GM23338 (cell line): ENCODE results near the gene CACNA1G. TPM values are rescaled to one million over a fixed set of nuclear protein-coding genes. Genes with fewer than 3 reads are reported as not detected.

Experiments
- ATAC-seq: fragments of 200-7000 bp; cut with Tn5 transposase; 3 replicates; pipeline ENCODE4 v1.9.1; 2020
- DNase-seq: peaks from one replicate; pipeline ENCODE4 v3.0.0-alpha.2; 2015; ENCODE audit warnings: low spot score
- H2AFZ ChIP-seq: fragments of 200-600 bp; sonication (generic); 2 replicates; pipeline ENCODE4 v1.8.0; 2016; ENCODE audit warnings: antibody characterized with exemption, mild to moderate bottlenecking, moderate library complexity
- H3F3A ChIP-seq: fragments of 200-600 bp; sonication (generic); replicated peaks from 2 replicates; pipeline ENCODE4 v1.8.0; 2017; ENCODE audit warnings: antibody characterized with exemption, mixed run types, low read depth
- H3K27ac ChIP-seq: fragments of 200-600 bp; sonication (generic); 2 replicates; pipeline ENCODE4 v1.6.1; 2016; ENCODE audit warnings: low read depth
- H3K27me3 ChIP-seq: fragments of 200-600 bp; sonication (generic); 2 replicates; pipeline ENCODE4 v1.8.0; 2016; ENCODE audit warnings: mild to moderate bottlenecking, mixed run types, moderate library complexity; ENCODE audit not compliant: insufficient read depth
- H3K36me3 ChIP-seq: fragments of 200-600 bp; sonication (generic); 2 replicates; pipeline ENCODE4 v1.8.0; 2016; ENCODE audit warnings: mild to moderate bottlenecking; ENCODE audit not compliant: insufficient read depth
- H3K4me1 ChIP-seq: fragments of 200-600 bp; sonication (generic); 2 replicates; pipeline ENCODE4 v1.8.0; 2016; ENCODE audit warnings: mild to moderate bottlenecking, moderate library complexity; ENCODE audit not compliant: insufficient read depth
- H3K4me2 ChIP-seq: fragments of 200-600 bp; sonication (generic); 2 replicates; pipeline ENCODE4 v1.7.1; 2017; ENCODE audit warnings: mixed run types
- H3K4me3 ChIP-seq: fragments of 200-600 bp; sonication (generic); 2 replicates; pipeline ENCODE4 v1.6.1; 2016; ENCODE audit warnings: mixed run types
- H3K79me2 ChIP-seq: fragments of 200-600 bp; sonication (generic); replicated peaks from 2 replicates; pipeline ENCODE4 v1.8.0; 2017; ENCODE audit warnings: mild to moderate bottlenecking; ENCODE audit not compliant: insufficient read depth
- H3K9me2 ChIP-seq: fragments of 200-600 bp; sonication (generic); 2 replicates; pipeline ENCODE4 v1.8.0; 2017; ENCODE audit not compliant: insufficient read depth
- H4K20me1 ChIP-seq: fragments of 200-600 bp; sonication (generic); replicated peaks from 2 replicates; pipeline ENCODE4 v1.8.0; 2017; ENCODE audit warnings: mild to moderate bottlenecking; ENCODE audit not compliant: insufficient read depth
- H3K27ac Mint-ChIP-seq: 2 replicates; pipeline ENCODE4 v1.8.0; 2020; ENCODE audit warnings: inconsistent platforms, mild to moderate bottlenecking, moderate library complexity, mixed read lengths
- H3K27me3 Mint-ChIP-seq: 3 replicates; pipeline ENCODE4 v1.8.0; 2022; ENCODE audit warnings: low read depth, mild to moderate bottlenecking, moderate library complexity, mixed read lengths, inconsistent platforms; ENCODE audit not compliant: insufficient read depth, poor library complexity
- H3K36me3 Mint-ChIP-seq: 3 replicates; pipeline ENCODE4 v1.8.0; 2021; ENCODE audit warnings: low read depth, mild to moderate bottlenecking, inconsistent platforms, moderate library complexity, mixed read lengths
- H3K4me1 Mint-ChIP-seq: 3 replicates; pipeline ENCODE4 v1.8.0; 2020; ENCODE audit warnings: mild to moderate bottlenecking, inconsistent platforms, mixed read lengths
- H3K4me3 Mint-ChIP-seq: 3 replicates; pipeline ENCODE4 v1.8.0; 2021; ENCODE audit warnings: moderate library complexity, mild to moderate bottlenecking, inconsistent platforms, mixed read lengths
- H3K9me3 Mint-ChIP-seq: 3 replicates; pipeline ENCODE4 v1.8.0; 2020; ENCODE audit warnings: moderate library complexity, mild to moderate bottlenecking, inconsistent platforms, mixed read lengths
- CREB1 ChIP-seq: fragments of 250-450 bp; sonication (Bioruptor Pico); IDR thresholded peaks from 2 replicates; pipeline ENCODE4 v1.5.0; 2020; ENCODE audit warnings: low read depth, mild to moderate bottlenecking, moderate library complexity
- EZH2 ChIP-seq: fragments of 200-600 bp; sonication (generic); IDR thresholded peaks from one replicate; pipeline ENCODE4 v1.8.0; 2017; ENCODE audit warnings: antibody characterized with exemption, mild to moderate bottlenecking, low read depth; ENCODE audit not compliant: unreplicated experiment
- EZH2phosphoT487 ChIP-seq: fragments of 200-600 bp; sonication (generic); IDR thresholded peaks from one replicate; pipeline ENCODE4 v1.8.1; 2018; ENCODE audit warnings: antibody characterized with exemption; ENCODE audit not compliant: unreplicated experiment
- JUNB ChIP-seq: IDR thresholded peaks from one replicate; pipeline ENCODE4 v1.6.1; 2016; ENCODE audit warnings: antibody characterized with exemption; ENCODE audit not compliant: unreplicated experiment
- NANOG ChIP-seq: IDR thresholded peaks from 2 replicates; pipeline ENCODE4 v1.6.1; 2016; ENCODE audit warnings: antibody characterized with exemption, borderline replicate concordance
- POLR2AphosphoS5 ChIP-seq: IDR thresholded peaks from 2 replicates; pipeline ENCODE4 v1.6.1; 2016; ENCODE audit warnings: antibody characterized with exemption, low read depth
- REST ChIP-seq: IDR thresholded peaks from one replicate; pipeline ENCODE4 v1.6.1; 2018; ENCODE audit warnings: antibody characterized with exemption; ENCODE audit not compliant: unreplicated experiment
- STAT1 ChIP-seq: IDR thresholded peaks from one replicate; pipeline ENCODE4 v1.6.1; 2016; ENCODE audit warnings: antibody characterized with exemption; ENCODE audit not compliant: unreplicated experiment
- ZNF114 ChIP-seq: fragments of 250-450 bp; sonication (Bioruptor Pico); IDR thresholded peaks from 2 replicates; pipeline ENCODE4 v1.5.0; 2020; ENCODE audit warnings: mild to moderate bottlenecking, moderate library complexity
- ZNF331 ChIP-seq: fragments of 250-450 bp; sonication (Bioruptor Pico); IDR thresholded peaks from 2 replicates; pipeline ENCODE4 v1.5.0; 2020; ENCODE audit warnings: low read depth, mild to moderate bottlenecking, moderate library complexity
- polyA plus RNA-seq: library from polyadenylated mRNA; unstranded; fragments of >200 nt; fragmentation: Nextera tagmentation; extraction: Ambion mirVana; gene quantifications from 2 replicates; pipeline ENCODE4 v1.2.1, GENCODE V29; 2016
- total RNA-seq: library from RNA; depleted of rRNA; stranded (reverse); fragments of >200 nt; shearing (Covaris generic); gene quantifications from 2 replicates; pipeline ENCODE4 v1.2.3, GENCODE V29; 2014
- TF ChIP-seq, protein P1 (sequence below): fragments of 250-450 bp; sonication (Bioruptor Pico); IDR thresholded peaks from 2 replicates; pipeline ENCODE4 v1.5.0; 2020; ENCODE audit warnings: mild to moderate bottlenecking, moderate library complexity
- TF ChIP-seq, protein P2 (sequence below): IDR thresholded peaks from 2 replicates; pipeline ENCODE4 v1.6.1; 2016; ENCODE audit warnings: antibody characterized with exemption
- TF ChIP-seq, protein P3 (sequence below), 2 experiments: fragments of 200-600 bp in 1 of 2; sonication (generic) in 1 of 2; conservative IDR thresholded peaks; 2 replicates each; pipeline versions ENCODE4 v1.5.1 to v1.6.1; 2016 to 2017; ENCODE audit warnings: antibody characterized with exemption in 2 of 2, low read depth in 2 of 2, mild to moderate bottlenecking in 2 of 2, moderate library complexity in 1 of 2

CACNA1G gene
- total and polyA plus RNA-seq, 2 experiments from 2014 or later = 1.4 to 5.1 TPM

DNA sequence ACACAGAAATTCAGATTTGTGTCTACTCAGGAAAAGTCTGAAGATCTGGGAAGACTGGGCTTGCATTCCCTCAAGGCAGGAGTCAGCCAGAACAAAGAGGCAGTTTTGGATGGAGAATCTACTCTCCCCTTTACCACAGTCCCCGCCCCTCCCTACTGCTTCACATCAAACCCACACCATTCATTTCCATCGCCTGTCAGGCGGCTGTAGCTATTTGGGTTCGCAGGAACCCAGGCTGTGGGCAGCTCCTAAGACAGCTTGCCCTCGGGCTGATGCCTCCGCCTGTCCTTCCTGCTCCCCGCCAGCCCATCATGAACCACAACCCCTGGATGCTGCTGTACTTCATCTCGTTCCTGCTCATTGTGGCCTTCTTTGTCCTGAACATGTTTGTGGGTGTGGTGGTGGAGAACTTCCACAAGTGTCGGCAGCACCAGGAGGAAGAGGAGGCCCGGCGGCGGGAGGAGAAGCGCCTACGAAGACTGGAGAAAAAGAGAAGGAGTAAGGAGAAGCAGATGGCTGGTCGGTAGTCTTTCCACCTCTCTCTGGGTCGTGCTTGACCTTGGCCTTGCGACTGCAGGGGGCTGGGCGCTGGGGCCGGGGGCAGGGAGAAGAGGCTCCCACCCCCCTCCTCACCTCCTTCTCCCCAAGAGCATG is 47.1 kb downstream of the CACNA1G start:
- peaks cover 40% of the 10 kb centered on the region for H3K4me1 Mint-ChIP-seq
- ATAC-seq = no peak
- no peaks in the 10 kb centered on the region; the same call in 2 of the 3 replicates for H3K36me3 Mint-ChIP-seq

More for the DNA sequence above, 47.1 kb downstream of the CACNA1G start:
- H3K4me3 Mint-ChIP-seq = no peak overlapping the region
- H3K27ac ChIP-seq = no peak overlapping the region
- H3K4me1 ChIP-seq = peaks cover 4% of the 10 kb centered on the region; the same call in 1 of the 2 replicates
- H3K27me3 ChIP-seq = no peaks in the 10 kb centered on the region
- no peak for DNase-seq
- H3K4me3 ChIP-seq = no peak overlapping the region
- TF ChIP-seq, protein P1, sequence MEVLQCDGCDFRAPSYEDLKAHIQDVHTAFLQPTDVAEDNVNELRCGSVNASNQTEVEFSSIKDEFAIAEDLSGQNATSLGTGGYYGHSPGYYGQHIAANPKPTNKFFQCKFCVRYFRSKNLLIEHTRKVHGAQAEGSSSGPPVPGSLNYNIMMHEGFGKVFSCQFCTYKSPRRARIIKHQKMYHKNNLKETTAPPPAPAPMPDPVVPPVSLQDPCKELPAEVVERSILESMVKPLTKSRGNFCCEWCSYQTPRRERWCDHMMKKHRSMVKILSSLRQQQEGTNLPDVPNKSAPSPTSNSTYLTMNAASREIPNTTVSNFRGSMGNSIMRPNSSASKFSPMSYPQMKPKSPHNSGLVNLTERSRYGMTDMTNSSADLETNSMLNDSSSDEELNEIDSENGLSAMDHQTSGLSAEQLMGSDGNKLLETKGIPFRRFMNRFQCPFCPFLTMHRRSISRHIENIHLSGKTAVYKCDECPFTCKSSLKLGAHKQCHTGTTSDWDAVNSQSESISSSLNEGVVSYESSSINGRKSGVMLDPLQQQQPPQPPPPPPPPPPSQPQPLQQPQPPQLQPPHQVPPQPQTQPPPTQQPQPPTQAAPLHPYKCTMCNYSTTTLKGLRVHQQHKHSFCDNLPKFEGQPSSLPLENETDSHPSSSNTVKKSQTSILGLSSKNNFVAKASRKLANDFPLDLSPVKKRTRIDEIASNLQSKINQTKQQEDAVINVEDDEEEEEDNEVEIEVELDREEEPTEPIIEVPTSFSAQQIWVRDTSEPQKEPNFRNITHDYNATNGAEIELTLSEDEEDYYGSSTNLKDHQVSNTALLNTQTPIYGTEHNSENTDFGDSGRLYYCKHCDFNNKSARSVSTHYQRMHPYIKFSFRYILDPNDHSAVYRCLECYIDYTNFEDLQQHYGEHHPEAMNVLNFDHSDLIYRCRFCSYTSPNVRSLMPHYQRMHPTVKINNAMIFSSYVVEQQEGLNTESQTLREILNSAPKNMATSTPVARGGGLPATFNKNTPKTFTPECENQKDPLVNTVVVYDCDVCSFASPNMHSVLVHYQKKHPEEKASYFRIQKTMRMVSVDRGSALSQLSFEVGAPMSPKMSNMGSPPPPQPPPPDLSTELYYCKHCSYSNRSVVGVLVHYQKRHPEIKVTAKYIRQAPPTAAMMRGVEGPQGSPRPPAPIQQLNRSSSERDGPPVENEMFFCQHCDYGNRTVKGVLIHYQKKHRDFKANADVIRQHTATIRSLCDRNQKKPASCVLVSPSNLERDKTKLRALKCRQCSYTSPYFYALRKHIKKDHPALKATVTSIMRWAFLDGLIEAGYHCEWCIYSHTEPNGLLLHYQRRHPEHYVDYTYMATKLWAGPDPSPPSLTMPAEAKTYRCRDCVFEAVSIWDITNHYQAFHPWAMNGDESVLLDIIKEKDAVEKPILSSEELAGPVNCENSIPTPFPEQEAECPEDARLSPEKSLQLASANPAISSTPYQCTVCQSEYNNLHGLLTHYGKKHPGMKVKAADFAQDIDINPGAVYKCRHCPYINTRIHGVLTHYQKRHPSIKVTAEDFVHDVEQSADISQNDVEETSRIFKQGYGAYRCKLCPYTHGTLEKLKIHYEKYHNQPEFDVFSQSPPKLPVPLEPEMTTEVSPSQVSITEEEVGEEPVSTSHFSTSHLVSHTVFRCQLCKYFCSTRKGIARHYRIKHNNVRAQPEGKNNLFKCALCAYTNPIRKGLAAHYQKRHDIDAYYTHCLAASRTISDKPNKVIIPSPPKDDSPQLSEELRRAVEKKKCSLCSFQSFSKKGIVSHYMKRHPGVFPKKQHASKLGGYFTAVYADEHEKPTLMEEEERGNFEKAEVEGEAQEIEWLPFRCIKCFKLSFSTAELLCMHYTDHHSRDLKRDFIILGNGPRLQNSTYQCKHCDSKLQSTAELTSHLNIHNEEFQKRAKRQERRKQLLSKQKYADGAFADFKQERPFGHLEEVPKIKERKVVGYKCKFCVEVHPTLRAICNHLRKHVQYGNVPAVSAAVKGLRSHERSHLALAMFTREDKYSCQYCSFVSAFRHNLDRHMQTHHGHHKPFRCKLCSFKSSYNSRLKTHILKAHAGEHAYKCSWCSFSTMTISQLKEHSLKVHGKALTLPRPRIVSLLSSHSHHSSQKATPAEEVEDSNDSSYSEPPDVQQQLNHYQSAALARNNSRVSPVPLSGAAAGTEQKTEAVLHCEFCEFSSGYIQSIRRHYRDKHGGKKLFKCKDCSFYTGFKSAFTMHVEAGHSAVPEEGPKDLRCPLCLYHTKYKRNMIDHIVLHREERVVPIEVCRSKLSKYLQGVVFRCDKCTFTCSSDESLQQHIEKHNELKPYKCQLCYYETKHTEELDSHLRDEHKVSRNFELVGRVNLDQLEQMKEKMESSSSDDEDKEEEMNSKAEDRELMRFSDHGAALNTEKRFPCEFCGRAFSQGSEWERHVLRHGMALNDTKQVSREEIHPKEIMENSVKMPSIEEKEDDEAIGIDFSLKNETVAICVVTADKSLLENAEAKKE (CRISPR knock-in tag) = no peak
- TF ChIP-seq CREB1 (CRISPR knock-in tag) (no peak), ZNF331 (CRISPR knock-in tag) (no peak), EZH2phosphoT487 (no peak), POLR2AphosphoS5 (no peak), EZH2 (no peak), REST (no peak), ZNF114 (CRISPR knock-in tag) (no peak), STAT1 (no peak), JUNB (no peak), NANOG (no peak)
- TF ChIP-seq, protein P2, sequence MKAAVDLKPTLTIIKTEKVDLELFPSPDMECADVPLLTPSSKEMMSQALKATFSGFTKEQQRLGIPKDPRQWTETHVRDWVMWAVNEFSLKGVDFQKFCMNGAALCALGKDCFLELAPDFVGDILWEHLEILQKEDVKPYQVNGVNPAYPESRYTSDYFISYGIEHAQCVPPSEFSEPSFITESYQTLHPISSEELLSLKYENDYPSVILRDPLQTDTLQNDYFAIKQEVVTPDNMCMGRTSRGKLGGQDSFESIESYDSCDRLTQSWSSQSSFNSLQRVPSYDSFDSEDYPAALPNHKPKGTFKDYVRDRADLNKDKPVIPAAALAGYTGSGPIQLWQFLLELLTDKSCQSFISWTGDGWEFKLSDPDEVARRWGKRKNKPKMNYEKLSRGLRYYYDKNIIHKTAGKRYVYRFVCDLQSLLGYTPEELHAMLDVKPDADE = no peak
- TF ChIP-seq, protein P3, sequence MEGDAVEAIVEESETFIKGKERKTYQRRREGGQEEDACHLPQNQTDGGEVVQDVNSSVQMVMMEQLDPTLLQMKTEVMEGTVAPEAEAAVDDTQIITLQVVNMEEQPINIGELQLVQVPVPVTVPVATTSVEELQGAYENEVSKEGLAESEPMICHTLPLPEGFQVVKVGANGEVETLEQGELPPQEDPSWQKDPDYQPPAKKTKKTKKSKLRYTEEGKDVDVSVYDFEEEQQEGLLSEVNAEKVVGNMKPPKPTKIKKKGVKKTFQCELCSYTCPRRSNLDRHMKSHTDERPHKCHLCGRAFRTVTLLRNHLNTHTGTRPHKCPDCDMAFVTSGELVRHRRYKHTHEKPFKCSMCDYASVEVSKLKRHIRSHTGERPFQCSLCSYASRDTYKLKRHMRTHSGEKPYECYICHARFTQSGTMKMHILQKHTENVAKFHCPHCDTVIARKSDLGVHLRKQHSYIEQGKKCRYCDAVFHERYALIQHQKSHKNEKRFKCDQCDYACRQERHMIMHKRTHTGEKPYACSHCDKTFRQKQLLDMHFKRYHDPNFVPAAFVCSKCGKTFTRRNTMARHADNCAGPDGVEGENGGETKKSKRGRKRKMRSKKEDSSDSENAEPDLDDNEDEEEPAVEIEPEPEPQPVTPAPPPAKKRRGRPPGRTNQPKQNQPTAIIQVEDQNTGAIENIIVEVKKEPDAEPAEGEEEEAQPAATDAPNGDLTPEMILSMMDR (conservative IDR thresholded peaks at IDR 0.05; ENCODE audit: low read depth in 2 of 2) = no peak
- H3K9me3 Mint-ChIP-seq = no peaks in the 10 kb centered on the region; the same call in 2 of the 3 replicates
- no peaks in the 10 kb centered on the region for H3K79me2 ChIP-seq
- no peaks in the 10 kb centered on the region for H3K9me2 ChIP-seq
- H3F3A ChIP-seq = no peaks in the 10 kb centered on the region
- H3K4me2 ChIP-seq = no peak overlapping the region
- no peaks in the 10 kb centered on the region for H4K20me1 ChIP-seq
- H3K27me3 Mint-ChIP-seq = peaks cover 15% of the 10 kb centered on the region
- H3K27ac Mint-ChIP-seq = no peak overlapping the region
- no peaks in the 10 kb centered on the region for H3K36me3 ChIP-seq
- H2AFZ ChIP-seq = no peak overlapping the region
